GM13977 (cell line): ENCODE measurements around the gene LAMA5.

Source experiments
- DNase-seq: peaks from one replicate; pipeline ENCODE4 v3.0.0; 2012; ENCODE audit warnings: low spot score
- CTCF ChIP-seq: IDR thresholded peaks from 2 replicates; pipeline ENCODE4 v1.5.1; 2012; ENCODE audit warnings: mild to moderate bottlenecking, control low read depth; ENCODE audit not compliant: insufficient read depth; ENCODE audit errors: extremely low read depth, missing control alignments
- in situ Hi-C: fragments of 300-500 bp; cut with MboI; formaldehyde crosslinking; loops from one replicate; pipeline ENCODE4 v1.12.0; 2022; ENCODE audit warnings: low sequenced_read_pairs, low pct_unique_long_range_greater_than_20kb, mixed read lengths, inconsistent platforms; ENCODE audit not compliant: unreplicated experiment

Gene LAMA5

GRCh38 chr20:62357187-62357667 lies 9.9 kb downstream of the LAMA5 start:
- TF ChIP-seq CTCF, result no peak
- DNase-seq, result no peak
- in situ Hi-C loops, result no loop called here

GRCh38 chr20:62356589-62357186 lies 10.4 kb downstream of the LAMA5 start:
- TF ChIP-seq CTCF, result no peak
- no peak for DNase-seq
- in situ Hi-C loops, result no loop called here

GRCh38 chr20:62355878-62356588 lies 11.1 kb downstream of the LAMA5 start:
- TF ChIP-seq CTCF, result no peak
- DNase-seq, result no peak
- in situ Hi-C loops, result no loop called here

- TF ChIP-seq CTCF, result no peak
- in situ Hi-C loops, result no loop called here
- no peak for DNase-seq
Measured at GRCh38 chr20:62355516-62355877, 11.6 kb downstream of the LAMA5 start.

GRCh38 chr20:62354811-62355341 lies 12.2 kb downstream of the LAMA5 start:
- in situ Hi-C loops, result no loop called here
- no peak for DNase-seq
- TF ChIP-seq CTCF, result no peak

- in situ Hi-C loops, result no loop called here
- no peak for DNase-seq
- TF ChIP-seq CTCF, result no peak
Measured at GRCh38 chr20:62354031-62354808, 12.9 kb downstream of the LAMA5 start.
